ENCODE data around the gene SMYD2. TPM values are rescaled to one million over a fixed set of nuclear protein-coding genes. Genes with fewer than 3 reads are reported as not detected.

The SMYD2 gene
- total and polyA plus RNA-seq, 2 donors (not counting 3 experiments of a cell fraction or from before 2014, with no cell fraction given) = 8.0 to 20.9 TPM

- no peak for FAIRE-seq
- TF ChIP-seq JUN (IDR thresholded peaks at IDR 0.05; ENCODE audit: borderline replicate concordance, insufficient read depth, insufficient read length, low read depth) (no peak), MYC (IDR thresholded peaks at IDR 0.05; ENCODE audit: low read depth, low read length) (no peak), POLR2A (IDR thresholded peaks at IDR 0.05; ENCODE audit: low read depth, low read length) (no peak), FOS (IDR thresholded peaks at IDR 0.05; ENCODE audit: borderline replicate concordance, insufficient read depth, low read length) (no peak), CTCF (IDR thresholded peaks at IDR 0.05; ENCODE audit: extremely low read depth in 1 of 2, insufficient read depth in 1 of 2, low read depth in 1 of 2, low read length in 2 of 2) (no peak), MAX (IDR thresholded peaks at IDR 0.05; ENCODE audit: insufficient read depth, insufficient read length) (no peak), GATA2 (IDR thresholded peaks at IDR 0.05; ENCODE audit: insufficient read depth, insufficient read length, low read depth, low read length) (no peak), EZH2 (IDR thresholded peaks at IDR 0.05; ENCODE audit: borderline replicate concordance, low read depth, low read length, severe bottlenecking) (no peak), POLR2AphosphoS5 (IDR thresholded peaks at IDR 0.05; ENCODE audit: insufficient read depth, low read depth, low read length) (no peak)
- Histone ChIP-seq H3K27ac (ENCODE audit: insufficient read depth, low read depth, low read length) (no peak overlapping the region), H3K36me3 (ENCODE audit: control insufficient read depth in 2 of 2, extremely low read depth in 1 of 2, insufficient read depth in 2 of 2, low read length in 2 of 2) (no peaks in the 10 kb centered on the region), H2AFZ (ENCODE audit: low read depth, low read length) (no peak overlapping the region), H3K79me2 (ENCODE audit: control insufficient read depth, insufficient read depth, low read length) (no peaks in the 10 kb centered on the region), H3K27me3 (ENCODE audit: control insufficient read depth in 2 of 2, insufficient read depth in 2 of 2, low read length in 2 of 2) (no peaks in the 10 kb centered on the region), H3K4me3 (replicated peaks in 1 of 3; ENCODE audit: insufficient read depth in 1 of 3, low read depth in 1 of 3, low read length in 3 of 3) (no peak overlapping the region), H3K4me2 (ENCODE audit: insufficient read depth, low read length) (no peak overlapping the region), H4K20me1 (replicated peaks; ENCODE audit: control insufficient read depth, extremely low read depth, insufficient read depth, low read length) (no peaks in the 10 kb centered on the region), H3K4me1 (ENCODE audit: control insufficient read depth, extremely low read depth, insufficient read depth, low read length) (no peaks in the 10 kb centered on the region), H3K9me1 (replicated peaks; ENCODE audit: control insufficient read depth, extremely low read depth, insufficient read depth, low read length) (no peaks in the 10 kb centered on the region), H3K9me3 (replicated peaks; ENCODE audit: control insufficient read depth, insufficient read depth, low read length) (no peaks in the 10 kb centered on the region), H3K9ac (replicated peaks; ENCODE audit: extremely low read depth, insufficient read depth, low read length) (no peak overlapping the region)
- dilution Hi-C loops (cut with MboI; ENCODE audit: extremely low pct_ligation_motif_present, low sequenced_read_pairs) = no loop called here
- intact Hi-C loops (cut with micrococcal nuclease) = no loop called here
- BruUV-seq (replicated peaks) = no TSS peak
- no peak for DNase-seq (ENCODE audit: low read depth, low spot score)
- CTCF ChIA-PET = interaction anchor here (10.2 kb wide), 1 partner anchor 10 kb away, joined by 85 read pairs; no protein-coding TSS in a partner anchor
- POLR2A ChIA-PET = no interaction called here
Observed at GRCh38 chr1:214319938-214320337, 39.0 kb downstream of the SMYD2 start.
